Smooth muscle cell of the coronary artery (primary cell): ENCODE measurements around the gene SVIP. TPM values are rescaled to one million over a fixed set of nuclear protein-coding genes. Genes with fewer than 3 reads are reported as not detected.

Experiments used
- total RNA-seq: library from RNA; depleted of rRNA; stranded (reverse); fragments of >200 nt; gene quantifications from 2 replicates; pipeline ENCODE4 v1.2.3, GENCODE V29; 2014; ENCODE audit warnings: low replicate concordance

Gene SVIP
- total RNA-seq = 0.23 and 33.6 TPM in 2 replicates

DNA sequence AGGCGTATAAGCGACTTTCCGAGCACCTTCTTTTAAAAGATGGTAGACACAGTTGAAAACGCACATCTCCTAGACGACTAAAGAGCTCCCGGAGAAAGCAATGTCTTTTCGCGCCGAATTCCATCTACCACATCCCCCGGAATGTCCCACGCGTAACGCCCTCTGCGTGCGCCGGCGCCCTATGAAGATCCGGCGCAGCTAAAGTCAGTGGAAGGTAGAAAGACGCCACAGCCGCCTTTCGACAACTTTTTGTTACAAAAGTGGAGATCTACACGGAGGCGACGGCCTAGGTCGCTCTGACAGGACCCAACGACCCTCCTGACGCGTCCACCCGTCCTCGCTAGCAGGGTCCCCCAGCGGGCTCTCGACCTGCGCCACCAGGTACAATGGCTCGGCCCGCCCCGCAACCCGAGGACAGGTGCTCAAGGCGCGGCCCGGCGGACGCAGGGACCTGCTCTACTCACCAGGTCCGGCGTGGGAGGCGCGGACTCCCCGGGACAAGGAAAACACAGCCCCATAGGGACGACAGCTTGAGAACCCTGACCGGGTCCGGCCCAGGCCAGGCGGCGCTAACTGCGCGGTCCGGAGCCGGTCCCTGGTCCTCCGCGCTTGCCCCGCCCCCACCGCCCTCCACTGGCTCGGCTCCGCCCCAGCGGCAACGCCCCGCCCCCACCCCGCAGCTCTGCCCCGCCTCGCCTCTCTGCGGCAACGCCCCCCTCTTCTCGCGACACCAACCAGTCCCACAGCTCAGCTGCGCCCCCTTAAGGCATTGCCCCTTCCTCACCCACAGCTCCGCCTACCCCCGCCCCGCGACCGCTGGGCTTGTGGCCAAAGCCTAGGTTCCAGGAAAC, at the start of gene SVIP:
Gene SVIP (minus strand): TSS at position 571 of the 851 bp plus-strand sequence. CDS start 53 bp downstream, at position 518.

DNA sequence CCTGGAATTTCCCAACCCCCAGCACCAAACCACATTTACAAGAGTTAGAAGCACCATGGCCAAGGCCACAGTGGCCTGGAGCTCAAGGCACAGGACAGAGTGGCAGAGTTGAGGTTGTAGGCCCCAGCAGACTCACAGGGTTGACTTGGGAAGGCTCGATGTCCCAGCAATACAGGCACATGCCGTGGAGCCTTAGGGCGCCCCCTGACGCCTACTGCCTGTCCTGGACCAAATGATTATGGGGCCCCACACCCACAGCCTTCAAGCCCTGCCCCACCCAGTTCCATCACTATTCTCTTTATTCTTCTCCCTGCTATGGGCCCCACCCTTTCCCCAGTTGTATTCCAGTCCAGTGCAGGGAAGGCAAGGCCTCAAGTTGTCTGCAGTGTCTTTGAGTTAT, 30.6 kb upstream of the SVIP start, which contains the start of gene CCDC179:
Gene CCDC179 (minus strand): TSS at position 234 of the 400 bp plus-strand sequence. CDS start 53 bp downstream, at position 181.

Other genes starting within 250 kb of the SVIP start
- 2.6 and 8.0 TPM in 2 replicates for gene FANCF, start 204.0 kb downstream of the SVIP start, total RNA-seq
- 0.59 and 0.68 TPM in 2 replicates for gene GAS2, start 163.2 kb downstream of the SVIP start, total RNA-seq
- gene CCDC179, start 30.7 kb upstream of the SVIP start, total RNA-seq = 4.3 TPM in 1 of 2 replicates, not detected in the other